Measurements from ENCODE around the gene CLDN19.
"Not testable (repeated sequence)": the region's sequence is repeated elsewhere in the genome, so short reads cannot be mapped to it uniquely, and the experiment has no call there.

The CLDN19 gene

GRCh38 chr1:42759114-42759513 is 19.1 kb upstream of the CLDN19 start:
- Histone ChIP-seq H3K4me3 (ENCODE audit: low read depth, low read length) (no peak overlapping the region), H3K27ac (ENCODE audit: low read depth, low read length) (no peak overlapping the region), H3K36me3 (ENCODE audit: control insufficient read depth, insufficient read depth, low read length) (peaks cover 67% of the 10 kb centered on the region), H3K27me3 (ENCODE audit: control insufficient read depth, insufficient read depth, low read length) (no peaks in the 10 kb centered on the region), H3K9ac (ENCODE audit: low read depth, low read length) (no peak overlapping the region), H3K9me3 (ENCODE audit: control insufficient read depth, insufficient read depth, low read length) (no peaks in the 10 kb centered on the region), H3K4me1 (ENCODE audit: control insufficient read depth, insufficient read depth, low read length) (no peaks in the 10 kb centered on the region)

- H3K36me3 ChIP-seq (ENCODE audit: control insufficient read depth, insufficient read depth, low read length), result peaks cover 70% of the 10 kb centered on the region
- H3K4me3 ChIP-seq (ENCODE audit: low read depth, low read length), result no peak overlapping the region
- no peak overlapping the region for H3K9ac ChIP-seq (ENCODE audit: low read depth, low read length)
- no peak overlapping the region for H3K27ac ChIP-seq (ENCODE audit: low read depth, low read length)
- no peaks in the 10 kb centered on the region for H3K4me1 ChIP-seq (ENCODE audit: control insufficient read depth, insufficient read depth, low read length)
- no peaks in the 10 kb centered on the region for H3K9me3 ChIP-seq (ENCODE audit: control insufficient read depth, insufficient read depth, low read length)
- H3K27me3 ChIP-seq (ENCODE audit: control insufficient read depth, insufficient read depth, low read length), result no peaks in the 10 kb centered on the region
Measured at GRCh38 chr1:42758641-42759040, 18.6 kb upstream of the CLDN19 start.

- no peaks in the 10 kb centered on the region for H3K4me1 ChIP-seq (ENCODE audit: control insufficient read depth, insufficient read depth, low read length)
- H3K27ac ChIP-seq (ENCODE audit: low read depth, low read length), result no peak overlapping the region
- peaks cover 77% of the 10 kb centered on the region for H3K36me3 ChIP-seq (ENCODE audit: control insufficient read depth, insufficient read depth, low read length)
- no peak overlapping the region for H3K4me3 ChIP-seq (ENCODE audit: low read depth, low read length)
- no peaks in the 10 kb centered on the region for H3K9me3 ChIP-seq (ENCODE audit: control insufficient read depth, insufficient read depth, low read length)
- H3K27me3 ChIP-seq (ENCODE audit: control insufficient read depth, insufficient read depth, low read length), result no peaks in the 10 kb centered on the region
- no peak overlapping the region for H3K9ac ChIP-seq (ENCODE audit: low read depth, low read length)
Measured at GRCh38 chr1:42757892-42758275, 17.8 kb upstream of the CLDN19 start.

- H3K27ac ChIP-seq (ENCODE audit: low read depth, low read length), result no peak overlapping the region
Measured at GRCh38 chr1:42756956-42757891, 17.2 kb upstream of the CLDN19 start.

GRCh38 chr1:42753070-42753469 is 13.0 kb upstream of the CLDN19 start:
- Histone ChIP-seq H3K9ac (ENCODE audit: low read depth, low read length) (no peak overlapping the region), H3K27me3 (ENCODE audit: control insufficient read depth, insufficient read depth, low read length) (no peaks in the 10 kb centered on the region), H3K9me3 (ENCODE audit: control insufficient read depth, insufficient read depth, low read length) (peaks cover 4% of the 10 kb centered on the region; the same call in 1 of the 2 replicates), H3K4me3 (ENCODE audit: low read depth, low read length) (no peak overlapping the region), H3K4me1 (ENCODE audit: control insufficient read depth, insufficient read depth, low read length) (no peaks in the 10 kb centered on the region), H3K36me3 (ENCODE audit: control insufficient read depth, insufficient read depth, low read length) (peaks cover 80% of the 10 kb centered on the region), H3K27ac (ENCODE audit: low read depth, low read length) (no peak overlapping the region)

More at GRCh38 chr1:42756956-42757891, 17.2 kb upstream of the CLDN19 start:
- Histone ChIP-seq H3K4me3 (ENCODE audit: low read depth, low read length) (no peak overlapping the region), H3K9ac (ENCODE audit: low read depth, low read length) (no peak overlapping the region), H3K4me1 (ENCODE audit: control insufficient read depth, insufficient read depth, low read length) (no peaks in the 10 kb centered on the region), H3K9me3 (ENCODE audit: control insufficient read depth, insufficient read depth, low read length) (no peaks in the 10 kb centered on the region), H3K27me3 (ENCODE audit: control insufficient read depth, insufficient read depth, low read length) (no peaks in the 10 kb centered on the region), H3K36me3 (ENCODE audit: control insufficient read depth, insufficient read depth, low read length) (peaks cover 80% of the 10 kb centered on the region)

- no peak overlapping the region for H3K9ac ChIP-seq (ENCODE audit: low read depth, low read length)
Measured at GRCh38 chr1:42752284-42752683, 12.2 kb upstream of the CLDN19 start.

GRCh38 chr1:42751511-42752070 is 11.6 kb upstream of the CLDN19 start:
- not testable (repeated sequence) for H3K4me1 ChIP-seq (ENCODE audit: control insufficient read depth, insufficient read depth, low read length); H3K9me3 ChIP-seq (ENCODE audit: control insufficient read depth, insufficient read depth, low read length); H3K27me3 ChIP-seq (ENCODE audit: control insufficient read depth, insufficient read depth, low read length); H3K27ac ChIP-seq (ENCODE audit: low read depth, low read length); H3K4me3 ChIP-seq (ENCODE audit: low read depth, low read length); H3K9ac ChIP-seq (ENCODE audit: low read depth, low read length)
- H3K36me3 ChIP-seq (ENCODE audit: control insufficient read depth, insufficient read depth, low read length), result peaks cover 78% of the 10 kb centered on the region

More at GRCh38 chr1:42752284-42752683, 12.2 kb upstream of the CLDN19 start:
- H3K27ac ChIP-seq (ENCODE audit: low read depth, low read length), result no peak overlapping the region
- peaks cover 4% of the 10 kb centered on the region; the same call in 1 of the 2 replicates for H3K9me3 ChIP-seq (ENCODE audit: control insufficient read depth, insufficient read depth, low read length)
- peaks cover 77% of the 10 kb centered on the region for H3K36me3 ChIP-seq (ENCODE audit: control insufficient read depth, insufficient read depth, low read length)
- no peak overlapping the region for H3K4me3 ChIP-seq (ENCODE audit: low read depth, low read length)
- no peaks in the 10 kb centered on the region for H3K27me3 ChIP-seq (ENCODE audit: control insufficient read depth, insufficient read depth, low read length)
- no peaks in the 10 kb centered on the region for H3K4me1 ChIP-seq (ENCODE audit: control insufficient read depth, insufficient read depth, low read length)

GRCh38 chr1:42750041-42750440 is 10.0 kb upstream of the CLDN19 start:
- Histone ChIP-seq H3K9me3 (ENCODE audit: control insufficient read depth, insufficient read depth, low read length) (peaks cover 4% of the 10 kb centered on the region; the same call in 1 of the 2 replicates), H3K9ac (ENCODE audit: low read depth, low read length) (no peak overlapping the region), H3K27me3 (ENCODE audit: control insufficient read depth, insufficient read depth, low read length) (no peaks in the 10 kb centered on the region), H3K4me1 (ENCODE audit: control insufficient read depth, insufficient read depth, low read length) (no peaks in the 10 kb centered on the region), H3K4me3 (ENCODE audit: low read depth, low read length) (no peak overlapping the region), H3K27ac (ENCODE audit: low read depth, low read length) (no peak overlapping the region), H3K36me3 (ENCODE audit: control insufficient read depth, insufficient read depth, low read length) (peaks cover 71% of the 10 kb centered on the region)

- Histone ChIP-seq H3K4me1 (ENCODE audit: control insufficient read depth, insufficient read depth, low read length) (no peaks in the 10 kb centered on the region), H3K9ac (ENCODE audit: low read depth, low read length) (no peak overlapping the region), H3K27me3 (ENCODE audit: control insufficient read depth, insufficient read depth, low read length) (no peaks in the 10 kb centered on the region), H3K9me3 (ENCODE audit: control insufficient read depth, insufficient read depth, low read length) (peaks cover 4% of the 10 kb centered on the region; the same call in 1 of the 2 replicates), H3K4me3 (ENCODE audit: low read depth, low read length) (no peak overlapping the region), H3K27ac (ENCODE audit: low read depth, low read length) (no peak overlapping the region), H3K36me3 (ENCODE audit: control insufficient read depth, insufficient read depth, low read length) (peaks cover 58% of the 10 kb centered on the region)
Measured at GRCh38 chr1:42748461-42749410, 8.7 kb upstream of the CLDN19 start.

- Histone ChIP-seq H3K27ac (ENCODE audit: low read depth, low read length) (no peak overlapping the region), H3K4me1 (ENCODE audit: control insufficient read depth, insufficient read depth, low read length) (no peaks in the 10 kb centered on the region), H3K36me3 (ENCODE audit: control insufficient read depth, insufficient read depth, low read length) (peaks cover 53% of the 10 kb centered on the region), H3K4me3 (ENCODE audit: low read depth, low read length) (no peak overlapping the region), H3K9ac (ENCODE audit: low read depth, low read length) (no peak overlapping the region), H3K9me3 (ENCODE audit: control insufficient read depth, insufficient read depth, low read length) (peaks cover 4% of the 10 kb centered on the region; the same call in 1 of the 2 replicates), H3K27me3 (ENCODE audit: control insufficient read depth, insufficient read depth, low read length) (no peaks in the 10 kb centered on the region)
Measured at GRCh38 chr1:42748021-42748420, 8.0 kb upstream of the CLDN19 start.
